Omental fat pad (tissue), 4 donors: ENCODE data around the gene NOL6. TPM values are rescaled to one million over a fixed set of nuclear protein-coding genes. Genes with fewer than 3 reads are reported as not detected.
A peak's percentile ranks its signal among the peaks of the same experiment; 100 is the strongest.
"Not testable (repeated sequence)": the region's sequence is repeated elsewhere in the genome, so short reads cannot be mapped to it uniquely, and the experiment has no call there.

Source experiments
- ATAC-seq: fragments of 150-250 bp; one replicate; pipeline ENCODE4 v1.9.1; 2016; ENCODE audit warnings: mild to moderate bottlenecking, moderate library complexity; ENCODE audit not compliant: low FRiP score
- DNase-seq: peaks from one replicate; pipeline ENCODE4 v3.0.0-alpha.2; 2019; ENCODE audit warnings: low spot score
- CTCF ChIP-seq, 3 donors: fragments of 450-650 bp; IDR thresholded peaks; one replicate each; pipeline ENCODE4 v1.5.1; 2016 to 2017; ENCODE audit warnings: antibody characterized with exemption in 3 of 3, mild to moderate bottlenecking in 3 of 3, moderate library complexity in 2 of 3
- total RNA-seq, 4 donors: library from RNA; depleted of rRNA; stranded (reverse); fragments of >200 nt; gene quantifications; one replicate each; pipeline ENCODE4 v1.1.0, GENCODE V29; 2016

The NOL6 gene
- total RNA-seq, result 10 to 100 TPM; 19.1 to 76.7 (median 21.4) TPM

- TF ChIP-seq CTCF (IDR thresholded peaks at IDR 0.05), result no peak
- ATAC-seq (peak; percentile 100), DNase-seq (peak; percentile 92)
Measured at GRCh38 chr9:33473643-33474352, at the start of gene NOL6. TSS of gene NOL6 (minus strand) at chr9:33473924. CDS start at chr9:33473842, 82 bp downstream.

GRCh38 chr9:33521861-33522260 is 48.1 kb upstream of the NOL6 start:
- ATAC-seq, DNase-seq: not testable (repeated sequence)

GRCh38 chr9:33517934-33518577 is 44.3 kb upstream of the NOL6 start:
- not testable (repeated sequence) for ATAC-seq, DNase-seq

GRCh38 chr9:33517373-33517772 is 43.6 kb upstream of the NOL6 start:
- no peak for TF ChIP-seq CTCF (IDR thresholded peaks at IDR 0.05)
- no peak for DNase-seq
- no peak for ATAC-seq

- DNase-seq, ATAC-seq: not testable (repeated sequence)
Measured at GRCh38 chr9:33516397-33516796, 42.7 kb upstream of the NOL6 start.

GRCh38 chr9:33515342-33515995 is 41.7 kb upstream of the NOL6 start:
- ATAC-seq, DNase-seq: not testable (repeated sequence)

- ATAC-seq, DNase-seq: not testable (repeated sequence)
Measured at GRCh38 chr9:33512535-33512934, 38.8 kb upstream of the NOL6 start.

- DNase-seq, ATAC-seq: not testable (repeated sequence)
Measured at GRCh38 chr9:33511184-33511517, 37.4 kb upstream of the NOL6 start.

GRCh38 chr9:33510262-33511183 is 36.8 kb upstream of the NOL6 start:
- no peak for DNase-seq
- peak; percentile 60 for ATAC-seq
- no peak for TF ChIP-seq CTCF (IDR thresholded peaks at IDR 0.05)
